ENCODE results near the gene NDST3.

DNA sequence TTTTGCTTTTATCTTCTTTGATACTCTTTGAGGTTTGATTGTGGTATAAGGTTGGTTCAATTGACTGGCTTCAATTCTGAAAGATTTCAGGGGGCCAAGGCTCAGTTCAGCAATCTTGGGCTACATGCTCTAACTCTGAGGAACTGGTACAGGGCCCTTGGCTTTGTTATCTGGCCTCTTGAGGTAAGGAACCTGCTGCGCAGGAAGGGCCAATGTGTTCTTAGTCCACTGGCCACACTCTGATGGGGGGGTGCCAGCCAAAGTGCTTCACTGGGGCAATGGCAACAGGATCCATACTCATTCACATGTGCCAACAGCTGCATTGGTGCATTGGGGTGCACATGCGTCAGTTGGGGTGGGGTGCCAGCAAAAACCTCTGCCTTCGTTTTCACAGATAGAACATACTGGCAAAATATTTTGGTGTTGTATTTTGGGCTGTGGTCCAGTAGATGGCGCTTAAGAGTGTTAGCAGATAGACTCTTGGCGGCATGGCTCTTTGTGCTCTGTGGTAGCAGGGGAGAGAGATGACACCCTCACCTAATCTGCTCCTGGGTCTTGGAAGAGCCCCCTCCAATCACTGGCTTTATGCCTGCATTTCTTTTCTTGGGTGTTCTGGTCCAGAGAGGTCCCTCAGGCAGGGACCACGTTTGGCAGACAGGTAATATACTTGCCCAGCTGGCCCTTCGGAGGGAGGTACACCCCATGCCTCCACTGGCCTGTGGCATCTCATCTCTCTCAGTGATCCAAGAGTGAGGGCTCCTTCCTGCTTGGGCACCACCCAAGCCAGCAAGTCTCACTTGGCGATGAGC, 42.9 kb downstream of the NDST3 start:
- TF ChIP-seq ZFP3 (CRISPR knock-in tag; IDR thresholded peaks at IDR 0.05): no peak
- TF ChIP-seq ZNF70 (CRISPR knock-in tag; IDR thresholded peaks at IDR 0.05): no peak
- TF ChIP-seq PATZ1 (CRISPR knock-in tag; IDR thresholded peaks at IDR 0.05; ENCODE audit: borderline replicate concordance): no peak
- no peak for TF ChIP-seq ESRRG (CRISPR knock-in tag; IDR thresholded peaks at IDR 0.05)
- no peak for TF ChIP-seq RARB (CRISPR knock-in tag; IDR thresholded peaks at IDR 0.05)
- TF ChIP-seq ARNTL (CRISPR knock-in tag; IDR thresholded peaks at IDR 0.05; ENCODE audit: borderline replicate concordance, low read depth): no peak
- TF ChIP-seq, protein P1, sequence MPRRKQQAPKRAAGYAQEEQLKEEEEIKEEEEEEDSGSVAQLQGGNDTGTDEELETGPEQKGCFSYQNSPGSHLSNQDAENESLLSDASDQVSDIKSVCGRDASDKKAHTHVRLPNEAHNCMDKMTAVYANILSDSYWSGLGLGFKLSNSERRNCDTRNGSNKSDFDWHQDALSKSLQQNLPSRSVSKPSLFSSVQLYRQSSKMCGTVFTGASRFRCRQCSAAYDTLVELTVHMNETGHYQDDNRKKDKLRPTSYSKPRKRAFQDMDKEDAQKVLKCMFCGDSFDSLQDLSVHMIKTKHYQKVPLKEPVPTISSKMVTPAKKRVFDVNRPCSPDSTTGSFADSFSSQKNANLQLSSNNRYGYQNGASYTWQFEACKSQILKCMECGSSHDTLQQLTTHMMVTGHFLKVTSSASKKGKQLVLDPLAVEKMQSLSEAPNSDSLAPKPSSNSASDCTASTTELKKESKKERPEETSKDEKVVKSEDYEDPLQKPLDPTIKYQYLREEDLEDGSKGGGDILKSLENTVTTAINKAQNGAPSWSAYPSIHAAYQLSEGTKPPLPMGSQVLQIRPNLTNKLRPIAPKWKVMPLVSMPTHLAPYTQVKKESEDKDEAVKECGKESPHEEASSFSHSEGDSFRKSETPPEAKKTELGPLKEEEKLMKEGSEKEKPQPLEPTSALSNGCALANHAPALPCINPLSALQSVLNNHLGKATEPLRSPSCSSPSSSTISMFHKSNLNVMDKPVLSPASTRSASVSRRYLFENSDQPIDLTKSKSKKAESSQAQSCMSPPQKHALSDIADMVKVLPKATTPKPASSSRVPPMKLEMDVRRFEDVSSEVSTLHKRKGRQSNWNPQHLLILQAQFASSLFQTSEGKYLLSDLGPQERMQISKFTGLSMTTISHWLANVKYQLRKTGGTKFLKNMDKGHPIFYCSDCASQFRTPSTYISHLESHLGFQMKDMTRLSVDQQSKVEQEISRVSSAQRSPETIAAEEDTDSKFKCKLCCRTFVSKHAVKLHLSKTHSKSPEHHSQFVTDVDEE (CRISPR knock-in tag; IDR thresholded peaks at IDR 0.05): no peak
- TF ChIP-seq, protein P2, sequence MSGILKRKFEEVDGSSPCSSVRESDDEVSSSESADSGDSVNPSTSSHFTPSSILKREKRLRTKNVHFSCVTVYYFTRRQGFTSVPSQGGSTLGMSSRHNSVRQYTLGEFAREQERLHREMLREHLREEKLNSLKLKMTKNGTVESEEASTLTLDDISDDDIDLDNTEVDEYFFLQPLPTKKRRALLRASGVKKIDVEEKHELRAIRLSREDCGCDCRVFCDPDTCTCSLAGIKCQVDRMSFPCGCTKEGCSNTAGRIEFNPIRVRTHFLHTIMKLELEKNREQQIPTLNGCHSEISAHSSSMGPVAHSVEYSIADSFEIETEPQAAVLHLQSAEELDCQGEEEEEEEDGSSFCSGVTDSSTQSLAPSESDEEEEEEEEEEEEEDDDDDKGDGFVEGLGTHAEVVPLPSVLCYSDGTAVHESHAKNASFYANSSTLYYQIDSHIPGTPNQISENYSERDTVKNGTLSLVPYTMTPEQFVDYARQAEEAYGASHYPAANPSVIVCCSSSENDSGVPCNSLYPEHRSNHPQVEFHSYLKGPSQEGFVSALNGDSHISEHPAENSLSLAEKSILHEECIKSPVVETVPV (CRISPR knock-in tag; IDR thresholded peaks at IDR 0.05): no peak
- no peak for TF ChIP-seq TOX (CRISPR knock-in tag; IDR thresholded peaks at IDR 0.05; ENCODE audit: borderline replicate concordance)
- no peak for TF ChIP-seq CSDC2 (CRISPR knock-in tag; IDR thresholded peaks at IDR 0.05)
- no peak for TF ChIP-seq ZNF8 (CRISPR knock-in tag; IDR thresholded peaks at IDR 0.05)
- no peak for TF ChIP-seq ZFP30 (CRISPR knock-in tag; IDR thresholded peaks at IDR 0.05)
- TF ChIP-seq PPARA (CRISPR knock-in tag; IDR thresholded peaks at IDR 0.05; ENCODE audit: borderline replicate concordance): no peak
